ENCODE results near the gene LRTM2.

- no peak for TF ChIP-seq CTCF (conservative IDR thresholded peaks at IDR 0.05)
- no peak for TF ChIP-seq EZH2 (IDR thresholded peaks at IDR 0.05; ENCODE audit: low read depth)
These were observed 13.1 kb upstream of the LRTM2 start for GRCh38 chr12:1807087-1807860.

Data from PC-9 (cell line).